HL-60 (cell line): Measurements from ENCODE around the gene ARTN.

Experiments used
- GABPA ChIP-seq: IDR thresholded peaks from 2 replicates; pipeline ENCODE4 v1.6.1; 2012; ENCODE audit warnings: low read depth
- POLR2AphosphoS5 ChIP-seq: IDR thresholded peaks from 2 replicates; pipeline ENCODE4 v1.6.1; 2012; ENCODE audit warnings: low read depth
- SPI1 ChIP-seq: IDR thresholded peaks from 2 replicates; pipeline ENCODE4 v1.6.1; 2012; ENCODE audit warnings: low read depth, mild to moderate bottlenecking, borderline replicate concordance
- TF ChIP-seq, protein P1 (sequence below): IDR thresholded peaks from one replicate; pipeline ENCODE4 v1.5.1; 2011; ENCODE audit warnings: low read length, control low read depth, inconsistent platforms; ENCODE audit not compliant: insufficient read depth
- TF ChIP-seq, protein P2 (sequence below): IDR thresholded peaks from 2 replicates; pipeline ENCODE4 v1.6.1; 2012; ENCODE audit warnings: low read depth; ENCODE audit not compliant: insufficient replicate concordance

DNA sequence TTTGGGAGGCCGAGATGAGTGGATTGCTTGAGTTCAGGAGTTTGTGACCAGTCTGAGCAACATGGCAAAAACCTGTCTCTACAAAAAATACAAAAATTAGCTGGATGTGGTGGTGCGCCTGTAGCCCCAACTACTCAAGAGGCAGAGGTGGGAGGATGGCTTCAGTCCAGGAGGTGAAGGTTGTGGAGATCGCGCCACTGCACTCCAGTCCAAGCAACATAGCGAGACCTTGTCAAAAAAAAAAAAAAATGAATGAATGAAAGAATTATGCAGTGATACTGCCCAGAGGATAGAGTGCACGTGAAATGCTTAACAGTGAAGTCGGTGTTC, 35.8 kb downstream of the ARTN start:
- TF ChIP-seq POLR2AphosphoS5, result no peak
- TF ChIP-seq SPI1, result no peak
- TF ChIP-seq, protein P1, sequence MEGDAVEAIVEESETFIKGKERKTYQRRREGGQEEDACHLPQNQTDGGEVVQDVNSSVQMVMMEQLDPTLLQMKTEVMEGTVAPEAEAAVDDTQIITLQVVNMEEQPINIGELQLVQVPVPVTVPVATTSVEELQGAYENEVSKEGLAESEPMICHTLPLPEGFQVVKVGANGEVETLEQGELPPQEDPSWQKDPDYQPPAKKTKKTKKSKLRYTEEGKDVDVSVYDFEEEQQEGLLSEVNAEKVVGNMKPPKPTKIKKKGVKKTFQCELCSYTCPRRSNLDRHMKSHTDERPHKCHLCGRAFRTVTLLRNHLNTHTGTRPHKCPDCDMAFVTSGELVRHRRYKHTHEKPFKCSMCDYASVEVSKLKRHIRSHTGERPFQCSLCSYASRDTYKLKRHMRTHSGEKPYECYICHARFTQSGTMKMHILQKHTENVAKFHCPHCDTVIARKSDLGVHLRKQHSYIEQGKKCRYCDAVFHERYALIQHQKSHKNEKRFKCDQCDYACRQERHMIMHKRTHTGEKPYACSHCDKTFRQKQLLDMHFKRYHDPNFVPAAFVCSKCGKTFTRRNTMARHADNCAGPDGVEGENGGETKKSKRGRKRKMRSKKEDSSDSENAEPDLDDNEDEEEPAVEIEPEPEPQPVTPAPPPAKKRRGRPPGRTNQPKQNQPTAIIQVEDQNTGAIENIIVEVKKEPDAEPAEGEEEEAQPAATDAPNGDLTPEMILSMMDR, result no peak
- TF ChIP-seq, protein P2, sequence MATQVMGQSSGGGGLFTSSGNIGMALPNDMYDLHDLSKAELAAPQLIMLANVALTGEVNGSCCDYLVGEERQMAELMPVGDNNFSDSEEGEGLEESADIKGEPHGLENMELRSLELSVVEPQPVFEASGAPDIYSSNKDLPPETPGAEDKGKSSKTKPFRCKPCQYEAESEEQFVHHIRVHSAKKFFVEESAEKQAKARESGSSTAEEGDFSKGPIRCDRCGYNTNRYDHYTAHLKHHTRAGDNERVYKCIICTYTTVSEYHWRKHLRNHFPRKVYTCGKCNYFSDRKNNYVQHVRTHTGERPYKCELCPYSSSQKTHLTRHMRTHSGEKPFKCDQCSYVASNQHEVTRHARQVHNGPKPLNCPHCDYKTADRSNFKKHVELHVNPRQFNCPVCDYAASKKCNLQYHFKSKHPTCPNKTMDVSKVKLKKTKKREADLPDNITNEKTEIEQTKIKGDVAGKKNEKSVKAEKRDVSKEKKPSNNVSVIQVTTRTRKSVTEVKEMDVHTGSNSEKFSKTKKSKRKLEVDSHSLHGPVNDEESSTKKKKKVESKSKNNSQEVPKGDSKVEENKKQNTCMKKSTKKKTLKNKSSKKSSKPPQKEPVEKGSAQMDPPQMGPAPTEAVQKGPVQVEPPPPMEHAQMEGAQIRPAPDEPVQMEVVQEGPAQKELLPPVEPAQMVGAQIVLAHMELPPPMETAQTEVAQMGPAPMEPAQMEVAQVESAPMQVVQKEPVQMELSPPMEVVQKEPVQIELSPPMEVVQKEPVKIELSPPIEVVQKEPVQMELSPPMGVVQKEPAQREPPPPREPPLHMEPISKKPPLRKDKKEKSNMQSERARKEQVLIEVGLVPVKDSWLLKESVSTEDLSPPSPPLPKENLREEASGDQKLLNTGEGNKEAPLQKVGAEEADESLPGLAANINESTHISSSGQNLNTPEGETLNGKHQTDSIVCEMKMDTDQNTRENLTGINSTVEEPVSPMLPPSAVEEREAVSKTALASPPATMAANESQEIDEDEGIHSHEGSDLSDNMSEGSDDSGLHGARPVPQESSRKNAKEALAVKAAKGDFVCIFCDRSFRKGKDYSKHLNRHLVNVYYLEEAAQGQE, result no peak
- TF ChIP-seq GABPA, result no peak
